Femur (tissue), 1 donor: ENCODE measurements around the gene KRTAP5-6.
A peak's percentile ranks its signal among the peaks of the same experiment; 100 is the strongest.
"Not testable (repeated sequence)": the region's sequence is repeated elsewhere in the genome, so short reads cannot be mapped to it uniquely, and the experiment has no call there.

Source experiments
- DNase-seq: peaks from one replicate; pipeline ENCODE4 v3.0.0-alpha.2; 2017

Gene KRTAP5-6

DNA sequence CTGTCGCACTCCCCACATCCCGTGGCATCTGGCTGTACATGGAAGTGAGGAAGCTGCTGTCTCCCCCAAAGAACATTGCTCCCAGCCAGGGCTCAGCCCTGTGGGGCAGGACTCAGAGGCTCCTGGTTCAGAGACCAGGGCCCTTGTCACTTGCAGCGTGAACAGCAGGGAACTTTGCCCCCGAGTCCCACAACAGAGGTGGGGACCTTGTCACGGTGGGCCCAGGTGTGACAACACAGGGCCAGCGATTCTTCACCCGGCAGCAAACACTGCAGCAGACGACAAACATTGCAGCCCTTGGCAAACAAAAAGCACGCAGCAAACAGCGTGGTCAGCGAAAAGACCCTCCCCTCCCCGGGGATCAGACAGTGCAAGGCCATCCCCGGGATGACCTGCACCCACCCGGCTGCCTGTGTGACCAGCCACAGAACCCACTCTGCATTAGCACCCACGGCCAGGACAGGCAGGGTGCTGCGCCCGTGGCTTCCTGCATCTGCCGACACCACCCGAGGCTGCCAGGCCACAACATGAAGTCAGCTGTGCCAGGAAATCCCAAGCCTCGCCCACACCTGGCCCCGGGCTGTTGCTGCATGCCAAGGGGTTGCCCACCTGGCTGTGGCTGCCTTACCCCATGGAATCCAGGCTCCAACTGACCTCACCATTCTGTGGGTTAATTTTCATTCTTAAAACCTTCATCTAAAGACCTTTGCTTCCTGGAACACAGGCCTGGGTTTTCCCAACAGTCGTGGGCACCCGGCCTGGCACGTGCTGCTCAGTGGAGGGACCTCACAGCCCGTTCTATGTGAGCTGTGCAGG, 35.3 kb upstream of the KRTAP5-6 start:
- DNase-seq: not testable (repeated sequence)

GRCh38 chr11:1662699-1663283, 34.2 kb upstream of the KRTAP5-6 start:
- DNase-seq: not testable (repeated sequence)

DNA sequence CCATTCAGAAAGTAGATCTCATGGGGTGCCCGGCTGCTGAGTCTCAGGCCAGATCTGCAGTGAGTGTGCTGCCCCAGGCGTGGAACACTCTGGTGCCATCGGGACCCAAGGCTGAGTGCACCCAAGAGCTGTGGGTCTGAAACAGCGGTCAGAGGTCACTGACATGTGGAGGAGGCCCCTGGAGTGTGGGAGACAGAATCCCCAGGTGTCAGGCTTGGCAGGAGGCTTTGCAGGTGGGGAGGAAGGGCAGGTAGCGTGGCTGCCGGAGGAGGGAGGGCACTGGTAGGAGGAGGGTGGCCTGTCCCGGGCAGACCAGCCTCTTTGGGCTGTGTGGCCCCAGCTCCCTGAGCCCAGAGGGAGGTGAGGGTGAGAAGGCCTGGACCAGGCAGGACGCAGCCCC, 31.7 kb upstream of the KRTAP5-6 start:
- DNase-seq: no peak

DNA sequence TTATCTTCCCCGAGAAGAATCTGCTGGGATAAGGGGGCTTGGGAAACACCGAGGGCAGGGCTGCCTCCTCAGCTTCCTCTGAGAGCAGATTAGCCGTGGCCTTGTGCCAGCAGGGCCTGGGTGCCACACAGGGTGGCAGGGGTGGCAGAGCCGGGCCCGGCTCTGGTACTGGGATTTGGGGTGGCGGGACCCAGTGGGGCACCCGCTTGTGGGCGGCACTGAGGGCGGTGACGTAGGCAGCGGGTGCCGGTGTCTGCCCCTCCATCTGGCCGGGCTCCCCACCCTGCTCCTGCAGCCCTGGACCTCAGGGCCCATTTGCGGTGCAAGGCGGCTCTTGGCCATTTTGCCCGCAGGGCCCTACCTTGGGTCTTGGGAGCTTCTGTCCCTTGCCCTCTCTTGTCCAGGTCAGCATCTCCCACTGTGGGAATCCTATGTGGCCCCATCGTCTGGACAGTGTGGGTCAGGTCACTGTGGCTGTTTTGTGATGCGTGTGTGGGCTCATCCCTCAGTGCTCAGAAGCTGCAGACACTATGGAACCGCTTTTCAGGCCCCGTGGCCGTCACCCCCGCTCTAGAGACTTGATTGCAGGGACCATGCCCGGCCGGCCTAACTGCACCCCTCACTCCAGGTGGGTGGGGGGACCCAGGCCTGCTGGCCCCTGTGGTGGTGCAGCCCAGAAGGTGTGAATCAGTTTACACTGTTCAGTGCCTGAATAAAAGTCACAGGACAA, 29.7 kb upstream of the KRTAP5-6 start:
- DNase-seq: no peak

DNA sequence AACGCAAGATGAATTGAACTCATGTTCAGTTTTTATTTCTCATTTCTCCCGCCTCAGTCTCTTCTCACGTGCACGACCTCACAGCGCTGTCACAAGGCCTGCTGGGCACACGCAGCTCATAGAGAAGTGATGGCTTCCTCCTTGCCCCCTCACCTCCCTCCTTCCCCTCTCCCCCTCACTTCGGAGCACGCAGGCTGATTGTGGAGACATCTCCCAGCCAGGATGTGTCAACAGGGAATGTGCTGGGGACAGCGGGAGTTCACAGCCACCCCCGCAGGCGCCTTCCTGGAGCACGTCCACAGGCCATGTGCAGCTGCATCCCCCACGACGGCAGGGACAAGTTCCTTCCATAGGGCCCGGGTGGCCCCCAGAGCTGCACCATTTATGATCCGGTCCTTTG, 29.1 kb upstream of the KRTAP5-6 start:
- no peak for DNase-seq

- no peak for DNase-seq
These were observed 28.0 kb upstream of the KRTAP5-6 start for GRCh38 chr11:1668911-1669473.

GRCh38 chr11:1669546-1670218, 27.3 kb upstream of the KRTAP5-6 start:
- peak; percentile 89 for DNase-seq

DNA sequence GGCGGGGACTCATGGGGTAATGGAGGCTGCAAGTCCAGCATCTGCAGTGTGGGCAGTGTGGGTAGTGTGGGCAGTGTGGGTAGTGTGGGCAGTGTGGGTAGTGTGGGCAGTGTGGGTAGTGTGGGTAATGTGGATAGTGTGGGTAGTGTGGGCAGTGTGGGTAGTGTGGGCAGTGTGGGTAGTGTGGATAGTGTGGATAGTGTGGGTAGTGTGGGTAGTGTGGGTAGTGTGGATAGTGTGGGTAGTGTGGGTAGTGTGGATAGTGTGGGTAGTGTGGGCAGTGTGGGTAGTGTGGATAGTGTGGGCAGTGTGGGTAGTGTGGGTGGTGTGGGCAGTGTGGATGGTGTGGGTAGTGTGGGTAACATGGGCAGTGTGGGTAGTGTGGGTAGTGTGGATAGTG, 26.5 kb upstream of the KRTAP5-6 start:
- not testable (repeated sequence) for DNase-seq

DNA sequence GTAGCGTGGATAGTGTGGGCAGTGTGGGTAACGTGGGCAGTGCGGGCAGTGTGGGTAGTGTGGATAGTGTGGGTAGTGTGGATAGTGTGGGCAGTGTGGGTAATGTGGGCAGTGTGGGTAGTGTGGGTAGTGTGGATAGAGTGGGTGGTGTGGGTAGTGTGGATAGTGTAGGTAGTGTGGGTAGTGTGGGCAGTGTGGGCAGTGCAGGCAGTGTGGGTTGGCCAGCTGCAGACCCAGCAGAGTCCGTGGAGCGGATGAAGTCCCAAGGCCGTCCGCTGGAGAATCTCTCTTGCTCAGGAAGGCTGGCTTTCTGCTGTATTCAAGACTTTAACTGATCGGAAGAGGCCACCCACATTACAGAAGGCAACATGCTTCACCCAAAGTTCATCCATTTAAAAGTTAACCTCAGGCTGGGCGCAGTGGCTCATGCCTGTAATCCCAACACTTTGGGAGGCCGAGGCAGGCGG, 26.1 kb upstream of the KRTAP5-6 start:
- no peak for DNase-seq

DNA sequence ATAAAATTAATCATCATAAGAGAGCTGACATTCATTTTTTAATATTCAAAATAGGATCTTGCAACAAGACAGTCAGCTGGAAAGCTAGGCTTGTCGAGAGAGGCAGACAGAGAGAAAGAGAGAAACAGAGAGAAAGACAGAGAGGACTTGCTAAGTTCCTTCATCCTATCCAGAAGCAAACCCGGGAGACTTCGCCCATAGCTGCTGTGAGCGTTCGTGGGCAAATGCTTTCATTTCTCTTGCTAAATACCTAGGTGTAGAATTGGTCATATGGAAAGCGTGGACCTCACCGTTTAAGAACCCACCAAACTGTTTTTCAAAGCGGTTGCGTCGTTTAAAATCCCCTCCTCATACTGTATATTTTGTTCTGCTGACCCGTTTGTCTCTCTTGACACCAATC, 25.3 kb upstream of the KRTAP5-6 start:
- no peak for DNase-seq

DNA sequence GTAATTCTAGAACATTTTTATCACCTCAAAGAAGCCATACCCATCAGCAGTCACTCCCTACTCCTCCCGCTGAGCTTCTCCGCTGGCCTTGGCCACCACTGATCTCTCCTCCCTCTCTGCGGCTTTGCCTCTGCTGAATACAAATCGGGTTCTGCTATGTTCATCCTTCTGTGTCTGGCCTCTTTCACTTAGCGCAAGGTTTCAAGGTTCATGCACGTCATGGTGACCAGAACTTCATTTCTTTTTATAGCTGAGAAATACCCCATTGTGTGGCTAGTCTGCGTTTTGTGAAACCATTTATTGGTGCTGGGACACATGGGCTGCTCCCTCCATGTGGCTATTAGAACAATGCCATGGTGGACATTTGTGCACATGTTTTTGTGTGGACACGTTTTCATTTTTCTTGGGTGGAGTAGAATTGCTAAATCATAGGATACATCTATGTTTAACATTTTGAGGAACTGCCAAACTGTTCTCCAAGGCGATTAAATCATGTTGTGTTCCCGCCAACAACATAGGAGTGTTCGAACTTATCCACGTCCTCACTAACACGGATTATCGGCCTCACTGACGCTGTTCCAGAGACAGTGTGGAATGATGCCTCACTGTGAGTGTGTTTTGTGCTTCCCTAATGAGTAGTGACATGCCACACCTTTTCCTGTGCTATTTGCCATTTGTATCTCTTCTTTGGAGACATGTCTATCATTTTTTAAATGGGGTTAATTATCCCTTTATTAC, 24.2 kb upstream of the KRTAP5-6 start:
- DNase-seq: peak; percentile 45

GRCh38 chr11:1673446-1674172, 23.4 kb upstream of the KRTAP5-6 start:
- no peak for DNase-seq

DNA sequence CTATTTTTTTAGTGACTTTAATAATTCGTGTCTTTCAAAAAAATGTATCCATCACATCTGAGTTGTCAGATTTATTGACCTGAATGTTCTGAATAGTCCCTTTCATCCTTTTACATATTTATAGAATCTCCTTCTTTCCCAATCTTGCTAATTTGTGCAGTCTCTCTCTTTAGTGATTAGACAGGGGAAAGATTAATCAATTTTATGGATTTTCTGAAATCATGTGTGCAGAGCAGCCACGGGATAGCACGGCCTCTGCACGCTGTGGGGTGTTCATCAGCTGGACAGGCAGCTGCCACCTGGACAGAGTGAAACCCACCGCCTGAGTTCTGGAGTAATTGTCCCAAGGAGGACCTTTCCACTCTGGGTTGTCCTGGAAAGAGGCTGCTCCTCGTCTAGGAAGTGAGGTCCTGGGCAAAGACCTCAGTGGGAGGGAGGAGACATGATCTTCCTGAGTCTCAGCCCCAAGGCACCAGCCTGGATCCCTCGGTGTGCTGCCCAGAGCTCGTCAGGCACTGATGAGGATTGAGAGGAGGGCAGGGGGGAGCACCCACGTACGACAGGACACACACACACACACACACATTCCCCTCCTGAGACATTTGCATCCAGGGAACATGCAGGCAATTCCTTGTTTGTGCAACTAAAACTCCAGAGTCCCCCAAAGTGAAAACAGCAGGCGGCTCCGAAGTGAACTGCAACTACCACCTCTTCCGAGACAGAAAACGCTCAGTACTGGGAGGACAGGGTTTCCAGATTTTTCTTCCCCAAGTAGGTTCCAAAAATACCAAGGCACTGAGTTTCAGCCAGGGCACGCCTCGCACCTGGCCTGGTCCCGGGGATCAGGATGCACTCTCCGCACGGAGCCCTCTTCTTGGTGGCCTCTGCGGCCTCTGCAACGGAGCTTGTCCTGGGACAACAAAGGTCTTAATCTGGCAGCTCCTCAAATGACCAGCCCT, 22.5 kb upstream of the KRTAP5-6 start:
- no peak for DNase-seq

GRCh38 chr11:1675536-1676228, 21.3 kb upstream of the KRTAP5-6 start:
- no peak for DNase-seq

DNA sequence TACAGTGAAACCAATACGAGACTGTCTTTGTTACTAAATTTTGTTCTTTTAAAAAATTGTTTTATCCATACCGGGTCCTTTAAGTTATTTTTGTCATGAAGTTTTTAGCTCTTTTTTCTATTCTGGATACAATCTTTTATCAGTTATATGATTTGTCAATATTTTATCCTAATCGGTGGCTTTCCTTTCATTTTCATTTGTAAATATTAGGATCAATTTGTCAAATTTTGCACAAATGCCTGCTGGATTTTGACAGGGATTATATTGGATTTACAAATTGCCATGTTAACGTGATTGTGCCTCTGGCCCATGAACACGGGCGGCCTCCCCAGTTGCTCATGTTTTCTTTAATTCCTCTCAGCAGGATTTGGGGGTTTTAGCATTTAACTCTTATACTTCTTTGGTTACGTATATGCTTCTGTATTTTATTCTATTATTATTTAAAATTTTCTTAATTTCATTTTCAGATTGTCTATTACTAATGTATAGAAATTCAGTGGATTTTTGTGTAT, 20.7 kb upstream of the KRTAP5-6 start:
- DNase-seq: no peak

DNA sequence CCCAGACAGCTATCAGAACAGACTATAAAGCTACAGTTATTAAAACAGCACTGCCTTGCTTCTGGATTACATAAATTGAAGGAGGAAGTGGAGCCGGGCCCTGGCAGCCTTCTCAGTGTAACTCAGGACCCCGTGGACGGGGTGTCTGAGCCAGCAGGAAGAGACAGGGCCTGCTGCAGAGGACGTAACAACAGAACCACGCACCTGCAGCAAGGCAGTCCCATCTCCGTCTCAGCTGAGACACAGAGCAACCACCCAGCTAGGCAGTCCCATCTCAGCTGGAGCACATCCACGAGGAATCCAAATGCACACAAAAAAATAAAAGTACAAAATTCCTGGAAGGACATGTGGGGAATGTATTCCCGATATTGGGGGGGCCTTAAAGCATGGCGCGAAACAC, 17.1 kb upstream of the KRTAP5-6 start:
- no peak for DNase-seq

DNA sequence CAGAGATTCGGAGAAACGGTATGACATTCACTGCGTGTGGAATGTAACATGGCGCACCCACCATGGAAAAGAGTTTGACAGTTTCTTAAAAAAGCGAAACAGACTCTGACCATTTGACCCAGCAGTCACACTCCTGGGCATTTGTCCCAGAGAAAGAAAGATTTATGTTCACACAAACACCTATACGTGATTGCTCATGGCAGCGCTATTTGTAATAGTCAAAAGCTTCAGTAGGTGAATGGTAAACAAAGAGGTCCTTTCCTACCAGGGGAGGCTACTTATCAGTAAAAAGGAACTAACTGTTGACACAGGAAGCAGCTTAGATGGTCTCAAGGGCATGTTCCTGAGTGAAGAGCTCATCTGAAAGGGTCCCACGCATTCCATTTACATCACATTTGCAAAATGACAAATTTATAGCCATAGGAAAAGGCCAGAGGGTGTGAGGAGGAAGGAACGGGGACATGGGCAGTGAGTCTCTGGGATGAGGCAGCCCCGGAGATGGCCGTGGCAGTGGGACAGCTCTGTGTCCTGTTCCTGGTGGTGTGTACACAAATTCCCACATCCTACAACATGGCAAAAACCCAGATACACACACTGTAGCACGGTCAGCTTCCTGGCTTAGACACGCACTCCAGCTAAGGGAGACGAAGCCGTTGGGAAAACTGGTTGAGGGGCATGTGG, 14.6 kb upstream of the KRTAP5-6 start:
- no peak for DNase-seq

DNA sequence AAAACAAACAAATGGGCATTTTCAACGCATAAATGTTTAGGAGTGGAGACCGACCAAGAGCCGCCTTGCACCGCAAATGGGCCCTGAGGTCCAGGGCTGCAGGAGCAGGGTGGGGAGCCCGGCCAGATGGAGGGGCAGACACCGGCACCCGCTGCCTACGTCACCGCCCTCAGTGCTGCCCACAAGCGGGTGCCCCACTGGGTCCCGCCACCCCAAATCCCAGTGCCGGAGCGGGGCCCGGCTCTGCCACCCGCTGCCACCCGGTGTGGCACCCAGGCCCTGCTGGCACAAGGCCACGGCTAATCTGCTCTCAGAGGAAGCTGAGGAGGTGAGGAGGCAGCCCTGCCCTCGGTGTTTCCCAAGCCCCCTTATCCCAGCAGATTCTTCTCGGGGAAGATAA, 13.8 kb upstream of the KRTAP5-6 start:
- DNase-seq: not testable (repeated sequence)
